WTC11 (cell line): ENCODE data around the gene XPR1. TPM values are rescaled to one million over a fixed set of nuclear protein-coding genes. Genes with fewer than 3 reads are reported as not detected.
A peak's percentile ranks its signal among the peaks of the same experiment; 100 is the strongest.

Experiments
- ATAC-seq: fragments of 200-7000 bp; cut with Tn5 transposase; 2 replicates; pipeline ENCODE4 v1.10.0; 2021; ENCODE audit warnings: mild to moderate bottlenecking, moderate library complexity
- CTCF ChIA-PET: fragments of 300-600 bp; sonication (Branson Sonifier 250); formaldehyde crosslinking; loops from one replicate; lab custom pipeline; 2021; ENCODE audit warnings: antibody characterized with exemption; lab: Charles Lee
- POLR2A ChIA-PET: fragments of 350-600 bp; sonication (Branson Sonifier 250); formaldehyde crosslinking; loops from one replicate; lab custom pipeline; 2021; ENCODE audit warnings: antibody characterized with exemption; lab: Charles Lee
- DNase-seq: peaks from one replicate; pipeline ENCODE4 v3.0.0; 2021; ENCODE audit warnings: low spot score
- H3K27ac Mint-ChIP-seq: 2 replicates; pipeline ENCODE4 v1.8.0; 2021; ENCODE audit warnings: mixed read lengths
- H3K27me3 Mint-ChIP-seq: 2 replicates; pipeline ENCODE4 v1.8.0; 2021; ENCODE audit warnings: low read depth, mild to moderate bottlenecking, moderate library complexity, mixed read lengths
- H3K36me3 Mint-ChIP-seq: 2 replicates; pipeline ENCODE4 v1.8.0; 2021; ENCODE audit warnings: mixed read lengths
- H3K4me1 Mint-ChIP-seq: 2 replicates; pipeline ENCODE4 v1.8.0; 2022; ENCODE audit warnings: mixed read lengths
- H3K4me3 Mint-ChIP-seq: 2 replicates; pipeline ENCODE4 v1.8.0; 2021; ENCODE audit warnings: mild to moderate bottlenecking, moderate library complexity, mixed read lengths
- H3K9me3 Mint-ChIP-seq: 2 replicates; pipeline ENCODE4 v1.8.0; 2021; ENCODE audit warnings: mixed read lengths
- ATF6 ChIP-seq: sonication (generic); formaldehyde crosslinking; IDR thresholded peaks from 2 replicates; pipeline ENCODE4 v1.8.1; 2023; ENCODE audit warnings: mild to moderate bottlenecking, missing genetic modification reagents
- E2F4 ChIP-seq: sonication (generic); formaldehyde crosslinking; IDR thresholded peaks from 2 replicates; pipeline ENCODE4 v1.8.1; 2022; ENCODE audit warnings: low read depth, mild to moderate bottlenecking, moderate library complexity, missing genetic modification reagents, borderline replicate concordance
- ELF4 ChIP-seq: sonication (generic); formaldehyde crosslinking; IDR thresholded peaks from 2 replicates; pipeline ENCODE4 v1.8.1; 2022; ENCODE audit warnings: low read depth, mild to moderate bottlenecking, moderate library complexity, missing genetic modification reagents
- ESRRA ChIP-seq: sonication (generic); formaldehyde crosslinking; IDR thresholded peaks from 2 replicates; pipeline ENCODE4 v1.8.1; 2022; ENCODE audit warnings: mild to moderate bottlenecking, missing genetic modification reagents, borderline replicate concordance
- GABPB1 ChIP-seq: sonication (generic); formaldehyde crosslinking; IDR thresholded peaks from 2 replicates; pipeline ENCODE4 v1.8.1; 2023; ENCODE audit warnings: mild to moderate bottlenecking, missing genetic modification reagents
- HMGXB4 ChIP-seq: sonication (generic); formaldehyde crosslinking; IDR thresholded peaks from 2 replicates; pipeline ENCODE4 v1.8.1; 2023; ENCODE audit warnings: mild to moderate bottlenecking, moderate library complexity, missing genetic modification reagents
- JUN ChIP-seq: sonication (generic); formaldehyde crosslinking; IDR thresholded peaks from 2 replicates; pipeline ENCODE4 v1.8.0; 2023; ENCODE audit warnings: mild to moderate bottlenecking, missing genetic modification reagents
- NFE2L1 ChIP-seq: sonication (generic); formaldehyde crosslinking; IDR thresholded peaks from 2 replicates; pipeline ENCODE4 v1.8.1; 2023; ENCODE audit warnings: missing genetic modification reagents
- OVOL2 ChIP-seq: fragments of 250-450 bp; sonication (Bioruptor Pico); IDR thresholded peaks from 2 replicates; pipeline ENCODE4 v1.9.0; 2021; ENCODE audit warnings: mild to moderate bottlenecking, borderline replicate concordance
- PRRX2 ChIP-seq: fragments of 250-450 bp; sonication (Bioruptor Pico); IDR thresholded peaks from 2 replicates; pipeline ENCODE4 v1.8.0; 2021; ENCODE audit warnings: mild to moderate bottlenecking
- SOX15 ChIP-seq: fragments of 250-450 bp; sonication (Bioruptor Pico); IDR thresholded peaks from 2 replicates; pipeline ENCODE4 v1.9.0; 2021; ENCODE audit warnings: mild to moderate bottlenecking
- ZBTB21 ChIP-seq: sonication (generic); formaldehyde crosslinking; IDR thresholded peaks from 2 replicates; pipeline ENCODE4 v1.8.1; 2023; ENCODE audit warnings: mild to moderate bottlenecking, missing genetic modification reagents, borderline replicate concordance
- ZNF281 ChIP-seq: sonication (generic); formaldehyde crosslinking; IDR thresholded peaks from 2 replicates; pipeline ENCODE4 v1.8.0; 2023; ENCODE audit warnings: mild to moderate bottlenecking, missing genetic modification reagents
- ZNF423 ChIP-seq: fragments of 250-450 bp; sonication (Bioruptor Pico); IDR thresholded peaks from 2 replicates; pipeline ENCODE4 v2.1.2; 2022; ENCODE audit warnings: mild to moderate bottlenecking, moderate library complexity
- ZNF671 ChIP-seq: fragments of 250-450 bp; sonication (Bioruptor Pico); IDR thresholded peaks from 2 replicates; pipeline ENCODE4 v1.8.0; 2021; ENCODE audit warnings: mild to moderate bottlenecking
- total RNA-seq: library from RNA; stranded (reverse); gene quantifications from 3 replicates; pipeline ENCODE4 v1.2.3, GENCODE V29; 2021
- TF ChIP-seq, protein P1 (sequence below): sonication (generic); formaldehyde crosslinking; IDR thresholded peaks from 2 replicates; pipeline ENCODE4 v1.8.1; 2022; ENCODE audit warnings: low read depth, missing genetic modification reagents, borderline replicate concordance
- TF ChIP-seq, protein P2 (sequence below): fragments of 250-450 bp; sonication (Bioruptor Pico); IDR thresholded peaks from 2 replicates; pipeline ENCODE4 v1.8.0; 2021; ENCODE audit warnings: mild to moderate bottlenecking
- TF ChIP-seq, protein P3 (sequence below): fragments of 250-450 bp; sonication (Bioruptor Pico); IDR thresholded peaks from 2 replicates; pipeline ENCODE4 v1.9.0; 2021; ENCODE audit warnings: mild to moderate bottlenecking
- TF ChIP-seq, protein P4 (sequence below): sonication (generic); formaldehyde crosslinking; IDR thresholded peaks from 2 replicates; pipeline ENCODE4 v1.8.0; 2022; ENCODE audit warnings: mild to moderate bottlenecking, missing genetic modification reagents
- TF ChIP-seq, protein P5 (sequence below): sonication (generic); formaldehyde crosslinking; conservative IDR thresholded peaks from 2 replicates; pipeline ENCODE4 v1.8.1; 2023; ENCODE audit warnings: mild to moderate bottlenecking, low read depth, missing genetic modification reagents, moderate library complexity

The XPR1 gene
- total RNA-seq, 1 experiment from 2014 or later = 34.6 TPM

- TF ChIP-seq, protein P1, sequence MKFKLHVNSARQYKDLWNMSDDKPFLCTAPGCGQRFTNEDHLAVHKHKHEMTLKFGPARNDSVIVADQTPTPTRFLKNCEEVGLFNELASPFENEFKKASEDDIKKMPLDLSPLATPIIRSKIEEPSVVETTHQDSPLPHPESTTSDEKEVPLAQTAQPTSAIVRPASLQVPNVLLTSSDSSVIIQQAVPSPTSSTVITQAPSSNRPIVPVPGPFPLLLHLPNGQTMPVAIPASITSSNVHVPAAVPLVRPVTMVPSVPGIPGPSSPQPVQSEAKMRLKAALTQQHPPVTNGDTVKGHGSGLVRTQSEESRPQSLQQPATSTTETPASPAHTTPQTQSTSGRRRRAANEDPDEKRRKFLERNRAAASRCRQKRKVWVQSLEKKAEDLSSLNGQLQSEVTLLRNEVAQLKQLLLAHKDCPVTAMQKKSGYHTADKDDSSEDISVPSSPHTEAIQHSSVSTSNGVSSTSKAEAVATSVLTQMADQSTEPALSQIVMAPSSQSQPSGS = no peak
- TF ChIP-seq ZBTB21 (CRISPR knock-in tag) (no peak), ZNF423 (no peak), E2F4 (CRISPR knock-in tag) (no peak), SOX15 (CRISPR knock-in tag) (no peak), ATF6 (no peak), HMGXB4 (CRISPR knock-in tag) (no peak), GABPB1 (no peak), JUN (no peak), OVOL2 (CRISPR knock-in tag) (no peak), PRRX2 (CRISPR knock-in tag) (no peak), NFE2L1 (no peak), ESRRA (CRISPR knock-in tag) (no peak), ELF4 (CRISPR knock-in tag) (no peak), ZNF281 (CRISPR knock-in tag) (no peak), ZNF671 (CRISPR knock-in tag) (no peak)
- TF ChIP-seq, protein P2, sequence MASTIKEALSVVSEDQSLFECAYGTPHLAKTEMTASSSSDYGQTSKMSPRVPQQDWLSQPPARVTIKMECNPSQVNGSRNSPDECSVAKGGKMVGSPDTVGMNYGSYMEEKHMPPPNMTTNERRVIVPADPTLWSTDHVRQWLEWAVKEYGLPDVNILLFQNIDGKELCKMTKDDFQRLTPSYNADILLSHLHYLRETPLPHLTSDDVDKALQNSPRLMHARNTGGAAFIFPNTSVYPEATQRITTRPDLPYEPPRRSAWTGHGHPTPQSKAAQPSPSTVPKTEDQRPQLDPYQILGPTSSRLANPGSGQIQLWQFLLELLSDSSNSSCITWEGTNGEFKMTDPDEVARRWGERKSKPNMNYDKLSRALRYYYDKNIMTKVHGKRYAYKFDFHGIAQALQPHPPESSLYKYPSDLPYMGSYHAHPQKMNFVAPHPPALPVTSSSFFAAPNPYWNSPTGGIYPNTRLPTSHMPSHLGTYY (CRISPR knock-in tag) = no peak
- TF ChIP-seq, protein P3, sequence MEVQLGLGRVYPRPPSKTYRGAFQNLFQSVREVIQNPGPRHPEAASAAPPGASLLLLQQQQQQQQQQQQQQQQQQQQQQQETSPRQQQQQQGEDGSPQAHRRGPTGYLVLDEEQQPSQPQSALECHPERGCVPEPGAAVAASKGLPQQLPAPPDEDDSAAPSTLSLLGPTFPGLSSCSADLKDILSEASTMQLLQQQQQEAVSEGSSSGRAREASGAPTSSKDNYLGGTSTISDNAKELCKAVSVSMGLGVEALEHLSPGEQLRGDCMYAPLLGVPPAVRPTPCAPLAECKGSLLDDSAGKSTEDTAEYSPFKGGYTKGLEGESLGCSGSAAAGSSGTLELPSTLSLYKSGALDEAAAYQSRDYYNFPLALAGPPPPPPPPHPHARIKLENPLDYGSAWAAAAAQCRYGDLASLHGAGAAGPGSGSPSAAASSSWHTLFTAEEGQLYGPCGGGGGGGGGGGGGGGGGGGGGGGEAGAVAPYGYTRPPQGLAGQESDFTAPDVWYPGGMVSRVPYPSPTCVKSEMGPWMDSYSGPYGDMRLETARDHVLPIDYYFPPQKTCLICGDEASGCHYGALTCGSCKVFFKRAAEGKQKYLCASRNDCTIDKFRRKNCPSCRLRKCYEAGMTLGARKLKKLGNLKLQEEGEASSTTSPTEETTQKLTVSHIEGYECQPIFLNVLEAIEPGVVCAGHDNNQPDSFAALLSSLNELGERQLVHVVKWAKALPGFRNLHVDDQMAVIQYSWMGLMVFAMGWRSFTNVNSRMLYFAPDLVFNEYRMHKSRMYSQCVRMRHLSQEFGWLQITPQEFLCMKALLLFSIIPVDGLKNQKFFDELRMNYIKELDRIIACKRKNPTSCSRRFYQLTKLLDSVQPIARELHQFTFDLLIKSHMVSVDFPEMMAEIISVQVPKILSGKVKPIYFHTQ (CRISPR knock-in tag) = no peak
- TF ChIP-seq, protein P4, sequence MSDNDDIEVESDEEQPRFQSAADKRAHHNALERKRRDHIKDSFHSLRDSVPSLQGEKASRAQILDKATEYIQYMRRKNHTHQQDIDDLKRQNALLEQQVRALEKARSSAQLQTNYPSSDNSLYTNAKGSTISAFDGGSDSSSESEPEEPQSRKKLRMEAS = no peak
- TF ChIP-seq, protein P5, sequence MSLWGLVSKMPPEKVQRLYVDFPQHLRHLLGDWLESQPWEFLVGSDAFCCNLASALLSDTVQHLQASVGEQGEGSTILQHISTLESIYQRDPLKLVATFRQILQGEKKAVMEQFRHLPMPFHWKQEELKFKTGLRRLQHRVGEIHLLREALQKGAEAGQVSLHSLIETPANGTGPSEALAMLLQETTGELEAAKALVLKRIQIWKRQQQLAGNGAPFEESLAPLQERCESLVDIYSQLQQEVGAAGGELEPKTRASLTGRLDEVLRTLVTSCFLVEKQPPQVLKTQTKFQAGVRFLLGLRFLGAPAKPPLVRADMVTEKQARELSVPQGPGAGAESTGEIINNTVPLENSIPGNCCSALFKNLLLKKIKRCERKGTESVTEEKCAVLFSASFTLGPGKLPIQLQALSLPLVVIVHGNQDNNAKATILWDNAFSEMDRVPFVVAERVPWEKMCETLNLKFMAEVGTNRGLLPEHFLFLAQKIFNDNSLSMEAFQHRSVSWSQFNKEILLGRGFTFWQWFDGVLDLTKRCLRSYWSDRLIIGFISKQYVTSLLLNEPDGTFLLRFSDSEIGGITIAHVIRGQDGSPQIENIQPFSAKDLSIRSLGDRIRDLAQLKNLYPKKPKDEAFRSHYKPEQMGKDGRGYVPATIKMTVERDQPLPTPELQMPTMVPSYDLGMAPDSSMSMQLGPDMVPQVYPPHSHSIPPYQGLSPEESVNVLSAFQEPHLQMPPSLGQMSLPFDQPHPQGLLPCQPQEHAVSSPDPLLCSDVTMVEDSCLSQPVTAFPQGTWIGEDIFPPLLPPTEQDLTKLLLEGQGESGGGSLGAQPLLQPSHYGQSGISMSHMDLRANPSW = no peak
- H3K36me3 Mint-ChIP-seq = peaks cover 6% of the 10 kb centered on the region; the same call in 1 of the 2 replicates
- H3K27me3 Mint-ChIP-seq = no peaks in the 10 kb centered on the region
- H3K27ac Mint-ChIP-seq = peak overlapping the region; percentile 76
- peaks cover 4% of the 10 kb centered on the region; the same call in 1 of the 2 replicates for H3K4me1 Mint-ChIP-seq
- ATAC-seq = peak; percentile 86
- ChIA-PET CTCF (interaction anchor here (0.6 to 2.1 kb wide), 55 partner anchors 9 to 611 kb away, joined by 3 to 44 read pairs (median 4); partner anchors contain the start of gene KIAA1614), POLR2A (interaction anchor here (1.0 kb wide), 1 partner anchor 41 kb away, joined by 6 read pairs; no protein-coding TSS in a partner anchor)
- H3K9me3 Mint-ChIP-seq = no peaks in the 10 kb centered on the region
- H3K4me3 Mint-ChIP-seq = no peak overlapping the region
- no peak for DNase-seq
Observed at GRCh38 chr1:180881806-180882509, 250.1 kb downstream of the XPR1 start.
